HEK293 (cell line): Measurements from ENCODE around the gene SPATS1.

Experiments used
- EGR2 ChIP-seq: fragments of 450-650 bp; formaldehyde crosslinking; IDR thresholded peaks from 2 replicates; pipeline ENCODE4 v1.5.1; 2016; ENCODE audit warnings: low read depth, missing biosample characterization, missing genetic modification characterization
- FEZF1 ChIP-seq: fragments of 450-650 bp; formaldehyde crosslinking; IDR thresholded peaks from 2 replicates; pipeline ENCODE4 v1.5.1; 2016; ENCODE audit warnings: missing biosample characterization, missing genetic modification characterization
- GLI4 ChIP-seq: fragments of 450-650 bp; formaldehyde crosslinking; IDR thresholded peaks from 2 replicates; pipeline ENCODE4 v1.5.1; 2016; ENCODE audit warnings: missing biosample characterization, missing genetic modification characterization
- SCRT2 ChIP-seq: fragments of 450-650 bp; formaldehyde crosslinking; IDR thresholded peaks from 2 replicates; pipeline ENCODE4 v1.5.1; 2016; ENCODE audit warnings: missing biosample characterization, missing genetic modification characterization
- SP2 ChIP-seq: fragments of 450-650 bp; formaldehyde crosslinking; IDR thresholded peaks from 2 replicates; pipeline ENCODE4 v1.5.1; 2016; ENCODE audit warnings: missing biosample characterization, missing genetic modification characterization
- SP7 ChIP-seq: fragments of 450-650 bp; formaldehyde crosslinking; IDR thresholded peaks from 2 replicates; pipeline ENCODE4 v1.5.1; 2016; ENCODE audit warnings: missing biosample characterization, missing genetic modification characterization
- YY2 ChIP-seq: fragments of 450-650 bp; formaldehyde crosslinking; IDR thresholded peaks from 2 replicates; pipeline ENCODE4 v1.5.1; 2016; ENCODE audit warnings: missing biosample characterization, missing genetic modification characterization
- ZBTB20 ChIP-seq: fragments of 450-650 bp; formaldehyde crosslinking; IDR thresholded peaks from 2 replicates; pipeline ENCODE4 v1.5.1; 2016; ENCODE audit warnings: missing biosample characterization, missing genetic modification characterization
- ZFHX2 ChIP-seq: fragments of 450-650 bp; formaldehyde crosslinking; conservative IDR thresholded peaks from 2 replicates; pipeline ENCODE4 v1.5.1; 2016; ENCODE audit warnings: missing biosample characterization, missing genetic modification characterization
- ZFP3 ChIP-seq: fragments of 450-650 bp; formaldehyde crosslinking; IDR thresholded peaks from 2 replicates; pipeline ENCODE4 v1.5.1; 2016; ENCODE audit warnings: low read depth, missing biosample characterization, missing genetic modification characterization
- ZNF140 ChIP-seq: fragments of 450-650 bp; formaldehyde crosslinking; IDR thresholded peaks from 2 replicates; pipeline ENCODE4 v1.5.1; 2016; ENCODE audit warnings: missing biosample characterization, missing genetic modification characterization
- ZNF174 ChIP-seq: fragments of 450-650 bp; formaldehyde crosslinking; IDR thresholded peaks from 2 replicates; pipeline ENCODE4 v1.5.0; 2017; ENCODE audit warnings: missing biosample characterization, mild to moderate bottlenecking, missing genetic modification characterization
- ZNF175 ChIP-seq: fragments of 450-650 bp; formaldehyde crosslinking; IDR thresholded peaks from 2 replicates; pipeline ENCODE4 v1.5.1; 2016; ENCODE audit warnings: missing biosample characterization, missing genetic modification characterization
- ZNF221 ChIP-seq: fragments of 450-650 bp; formaldehyde crosslinking; IDR thresholded peaks from 2 replicates; pipeline ENCODE4 v1.5.1; 2017; ENCODE audit warnings: missing biosample characterization, missing genetic modification characterization, borderline replicate concordance
- ZNF292 ChIP-seq: fragments of 450-650 bp; formaldehyde crosslinking; IDR thresholded peaks from 2 replicates; pipeline ENCODE4 v1.5.1; 2016; ENCODE audit warnings: low read depth, missing biosample characterization, missing genetic modification characterization, borderline replicate concordance
- ZNF302 ChIP-seq: fragments of 450-650 bp; formaldehyde crosslinking; IDR thresholded peaks from 2 replicates; pipeline ENCODE4 v1.5.1; 2016; ENCODE audit warnings: missing biosample characterization, missing genetic modification characterization, low read depth
- ZNF335 ChIP-seq: fragments of 450-650 bp; formaldehyde crosslinking; conservative IDR thresholded peaks from 2 replicates; pipeline ENCODE4 v1.5.1; 2016; ENCODE audit warnings: missing biosample characterization, missing genetic modification characterization
- ZNF350 ChIP-seq: fragments of 450-650 bp; formaldehyde crosslinking; IDR thresholded peaks from 2 replicates; pipeline ENCODE4 v1.5.0; 2017; ENCODE audit warnings: missing biosample characterization, mild to moderate bottlenecking, missing genetic modification characterization
- ZNF426 ChIP-seq: fragments of 450-650 bp; formaldehyde crosslinking; IDR thresholded peaks from 2 replicates; pipeline ENCODE4 v1.5.1; 2017; ENCODE audit warnings: missing biosample characterization, missing genetic modification characterization, mild to moderate bottlenecking, inconsistent platforms, moderate library complexity
- ZNF660 ChIP-seq: fragments of 450-650 bp; IDR thresholded peaks from 2 replicates; pipeline ENCODE4 v1.5.1; 2018; ENCODE audit warnings: missing biosample characterization, mild to moderate bottlenecking, missing genetic modification characterization
- ZNF747 ChIP-seq: fragments of 450-650 bp; formaldehyde crosslinking; IDR thresholded peaks from 2 replicates; pipeline ENCODE4 v1.5.1; 2016; ENCODE audit warnings: missing biosample characterization, missing genetic modification characterization
- TF ChIP-seq, protein P1 (sequence below): fragments of 450-650 bp; formaldehyde crosslinking; IDR thresholded peaks from 2 replicates; pipeline ENCODE4 v1.5.1; 2016; ENCODE audit warnings: missing biosample characterization, missing genetic modification characterization
- TF ChIP-seq, protein P2 (sequence below): fragments of 450-650 bp; formaldehyde crosslinking; optimal IDR thresholded peaks from 2 replicates; pipeline ENCODE3; 2016; ENCODE audit warnings: missing biosample characterization, mild to moderate bottlenecking, missing genetic modification characterization
- TF ChIP-seq, protein P3 (sequence below): fragments of 450-650 bp; formaldehyde crosslinking; IDR thresholded peaks from 2 replicates; pipeline ENCODE4 v1.5.1; 2016; ENCODE audit warnings: missing biosample characterization, missing genetic modification characterization
- TF ChIP-seq, protein P4 (sequence below): fragments of 450-650 bp; formaldehyde crosslinking; IDR thresholded peaks from 2 replicates; pipeline ENCODE4 v1.5.1; 2016; ENCODE audit warnings: missing biosample characterization, missing genetic modification characterization
- TF ChIP-seq, protein P5 (sequence below): fragments of 450-650 bp; formaldehyde crosslinking; IDR thresholded peaks from 2 replicates; pipeline ENCODE4 v1.5.1; 2016; ENCODE audit warnings: missing biosample characterization, missing genetic modification characterization
- TF ChIP-seq, protein P6 (sequence below): fragments of 450-650 bp; formaldehyde crosslinking; IDR thresholded peaks from 2 replicates; pipeline ENCODE4 v1.5.1; 2016; ENCODE audit warnings: missing biosample characterization, missing genetic modification characterization

Gene SPATS1

DNA sequence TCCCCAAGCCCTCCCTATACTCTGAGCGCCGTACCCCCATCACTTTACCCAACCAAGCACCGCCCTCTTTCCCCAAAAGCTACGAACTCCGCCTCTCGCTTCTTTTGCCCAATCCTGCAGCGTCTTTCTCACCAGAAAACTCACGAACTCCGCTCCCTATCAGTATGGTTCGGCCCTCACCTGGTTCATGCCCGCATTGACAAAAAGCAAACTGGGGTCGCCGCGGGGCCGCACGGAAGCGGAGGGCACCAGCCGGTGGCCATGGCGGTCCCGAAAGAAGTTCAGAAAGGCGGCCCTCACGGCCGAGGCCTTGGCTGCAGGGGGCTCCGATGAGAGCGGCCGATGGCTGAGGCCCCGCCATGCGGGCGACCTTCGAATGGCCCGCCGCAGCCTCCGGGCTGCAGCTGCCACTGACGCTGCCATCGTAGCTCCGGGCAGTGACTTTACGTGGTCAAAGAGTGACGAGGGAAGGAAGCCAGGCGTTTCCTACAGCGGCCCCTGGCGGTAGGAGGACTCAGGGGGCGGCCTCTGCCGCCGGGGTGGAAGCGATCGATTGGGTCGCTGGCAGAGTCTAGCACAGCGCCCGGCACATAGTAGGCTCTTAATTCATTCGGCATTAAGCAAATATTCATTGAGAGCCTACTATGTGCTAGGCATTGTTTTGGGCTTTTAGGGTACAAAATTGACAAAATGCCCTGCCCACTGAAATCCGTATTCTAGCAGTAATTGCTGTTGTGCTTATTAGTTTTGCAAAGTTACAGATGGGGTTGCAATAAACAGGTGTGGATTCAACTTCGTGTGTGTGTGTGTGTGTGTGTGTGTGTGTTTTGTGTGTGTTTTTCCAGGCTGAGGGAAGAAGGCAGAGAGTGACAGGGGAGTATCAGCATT is 29.3 kb upstream of the SPATS1 start, which contains the start of gene AARS2 (continued):
- TF ChIP-seq, protein P1, sequence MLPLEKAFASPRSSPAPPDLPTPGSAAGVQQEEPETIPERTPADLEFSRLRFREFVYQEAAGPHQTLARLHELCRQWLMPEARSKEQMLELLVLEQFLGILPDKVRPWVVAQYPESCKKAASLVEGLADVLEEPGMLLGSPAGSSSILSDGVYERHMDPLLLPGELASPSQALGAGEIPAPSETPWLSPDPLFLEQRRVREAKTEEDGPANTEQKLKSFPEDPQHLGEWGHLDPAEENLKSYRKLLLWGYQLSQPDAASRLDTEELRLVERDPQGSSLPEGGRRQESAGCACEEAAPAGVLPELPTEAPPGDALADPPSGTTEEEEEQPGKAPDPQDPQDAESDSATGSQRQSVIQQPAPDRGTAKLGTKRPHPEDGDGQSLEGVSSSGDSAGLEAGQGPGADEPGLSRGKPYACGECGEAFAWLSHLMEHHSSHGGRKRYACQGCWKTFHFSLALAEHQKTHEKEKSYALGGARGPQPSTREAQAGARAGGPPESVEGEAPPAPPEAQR (tag by site-specific recombination): no peak
- peak; percentile 93 for TF ChIP-seq SP7 (tag by site-specific recombination)
- no peak; the same call in 1 of the 2 replicates for TF ChIP-seq SCRT2 (tag by site-specific recombination)
- 0 out of 2 replicates have a peak, but pooled peaks have one; percentile 35 for TF ChIP-seq FEZF1 (tag by site-specific recombination)
- TF ChIP-seq, protein P2, sequence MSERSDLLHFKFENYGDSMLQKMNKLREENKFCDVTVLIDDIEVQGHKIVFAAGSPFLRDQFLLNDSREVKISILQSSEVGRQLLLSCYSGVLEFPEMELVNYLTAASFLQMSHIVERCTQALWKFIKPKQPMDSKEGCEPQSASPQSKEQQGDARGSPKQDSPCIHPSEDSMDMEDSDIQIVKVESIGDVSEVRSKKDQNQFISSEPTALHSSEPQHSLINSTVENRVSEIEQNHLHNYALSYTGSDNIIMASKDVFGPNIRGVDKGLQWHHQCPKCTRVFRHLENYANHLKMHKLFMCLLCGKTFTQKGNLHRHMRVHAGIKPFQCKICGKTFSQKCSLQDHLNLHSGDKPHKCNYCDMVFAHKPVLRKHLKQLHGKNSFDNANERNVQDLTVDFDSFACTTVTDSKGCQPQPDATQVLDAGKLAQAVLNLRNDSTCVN (tag by site-specific recombination): peak; percentile 33
- peak; percentile 98 for TF ChIP-seq YY2 (tag by site-specific recombination)
- TF ChIP-seq ZFP3 (tag by site-specific recombination): no peak
- TF ChIP-seq, protein P3, sequence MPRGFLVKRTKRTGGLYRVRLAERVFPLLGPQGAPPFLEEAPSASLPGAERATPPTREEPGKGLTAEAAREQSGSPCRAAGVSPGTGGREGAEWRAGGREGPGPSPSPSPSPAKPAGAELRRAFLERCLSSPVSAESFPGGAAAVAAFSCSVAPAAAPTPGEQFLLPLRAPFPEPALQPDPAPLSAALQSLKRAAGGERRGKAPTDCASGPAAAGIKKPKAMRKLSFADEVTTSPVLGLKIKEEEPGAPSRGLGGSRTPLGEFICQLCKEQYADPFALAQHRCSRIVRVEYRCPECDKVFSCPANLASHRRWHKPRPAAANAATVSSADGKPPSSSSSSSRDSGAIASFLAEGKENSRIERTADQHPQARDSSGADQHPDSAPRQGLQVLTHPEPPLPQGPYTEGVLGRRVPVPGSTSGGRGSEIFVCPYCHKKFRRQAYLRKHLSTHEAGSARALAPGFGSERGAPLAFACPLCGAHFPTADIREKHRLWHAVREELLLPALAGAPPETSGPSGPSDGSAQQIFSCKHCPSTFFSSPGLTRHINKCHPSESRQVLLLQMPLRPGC (tag by site-specific recombination): peak; percentile 58
- TF ChIP-seq ZNF426: no peak
- no peak for TF ChIP-seq ZNF302
- TF ChIP-seq ZNF174 (tag by site-specific recombination): 0 out of 2 replicates have a peak, but pooled peaks have one; percentile 72
- TF ChIP-seq, protein P4, sequence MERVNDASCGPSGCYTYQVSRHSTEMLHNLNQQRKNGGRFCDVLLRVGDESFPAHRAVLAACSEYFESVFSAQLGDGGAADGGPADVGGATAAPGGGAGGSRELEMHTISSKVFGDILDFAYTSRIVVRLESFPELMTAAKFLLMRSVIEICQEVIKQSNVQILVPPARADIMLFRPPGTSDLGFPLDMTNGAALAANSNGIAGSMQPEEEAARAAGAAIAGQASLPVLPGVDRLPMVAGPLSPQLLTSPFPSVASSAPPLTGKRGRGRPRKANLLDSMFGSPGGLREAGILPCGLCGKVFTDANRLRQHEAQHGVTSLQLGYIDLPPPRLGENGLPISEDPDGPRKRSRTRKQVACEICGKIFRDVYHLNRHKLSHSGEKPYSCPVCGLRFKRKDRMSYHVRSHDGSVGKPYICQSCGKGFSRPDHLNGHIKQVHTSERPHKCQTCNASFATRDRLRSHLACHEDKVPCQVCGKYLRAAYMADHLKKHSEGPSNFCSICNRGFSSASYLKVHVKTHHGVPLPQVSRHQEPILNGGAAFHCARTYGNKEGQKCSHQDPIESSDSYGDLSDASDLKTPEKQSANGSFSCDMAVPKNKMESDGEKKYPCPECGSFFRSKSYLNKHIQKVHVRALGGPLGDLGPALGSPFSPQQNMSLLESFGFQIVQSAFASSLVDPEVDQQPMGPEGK (tag by site-specific recombination): peak; percentile 67; the same call in 1 of the 2 replicates
- peak; percentile 58; the same call in 1 of the 2 replicates for TF ChIP-seq ZBTB20 (tag by site-specific recombination)
- TF ChIP-seq, protein P5, sequence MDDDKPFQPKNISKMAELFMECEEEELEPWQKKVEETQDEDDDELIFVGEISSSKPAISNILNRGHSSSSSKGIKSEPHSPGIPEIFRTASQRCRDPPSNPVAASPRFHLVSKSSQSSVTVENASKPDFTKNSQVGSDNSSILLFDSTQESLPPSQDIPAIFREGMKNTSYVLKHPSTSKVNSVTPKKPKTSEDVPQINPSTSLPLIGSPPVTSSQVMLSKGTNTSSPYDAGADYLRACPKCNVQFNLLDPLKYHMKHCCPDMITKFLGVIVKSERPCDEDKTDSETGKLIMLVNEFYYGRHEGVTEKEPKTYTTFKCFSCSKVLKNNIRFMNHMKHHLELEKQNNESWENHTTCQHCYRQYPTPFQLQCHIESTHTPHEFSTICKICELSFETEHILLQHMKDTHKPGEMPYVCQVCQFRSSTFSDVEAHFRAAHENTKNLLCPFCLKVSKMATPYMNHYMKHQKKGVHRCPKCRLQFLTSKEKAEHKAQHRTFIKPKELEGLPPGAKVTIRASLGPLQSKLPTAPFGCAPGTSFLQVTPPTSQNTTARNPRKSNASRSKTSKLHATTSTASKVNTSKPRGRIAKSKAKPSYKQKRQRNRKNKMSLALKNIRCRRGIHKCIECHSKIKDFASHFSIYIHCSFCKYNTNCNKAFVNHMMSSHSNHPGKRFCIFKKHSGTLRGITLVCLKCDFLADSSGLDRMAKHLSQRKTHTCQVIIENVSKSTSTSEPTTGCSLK (tag by site-specific recombination): no peak
- peak; percentile 47 for TF ChIP-seq SP2 (tag by site-specific recombination)
- TF ChIP-seq GLI4 (tag by site-specific recombination): no peak; the same call in 1 of the 2 replicates
- TF ChIP-seq, protein P6, sequence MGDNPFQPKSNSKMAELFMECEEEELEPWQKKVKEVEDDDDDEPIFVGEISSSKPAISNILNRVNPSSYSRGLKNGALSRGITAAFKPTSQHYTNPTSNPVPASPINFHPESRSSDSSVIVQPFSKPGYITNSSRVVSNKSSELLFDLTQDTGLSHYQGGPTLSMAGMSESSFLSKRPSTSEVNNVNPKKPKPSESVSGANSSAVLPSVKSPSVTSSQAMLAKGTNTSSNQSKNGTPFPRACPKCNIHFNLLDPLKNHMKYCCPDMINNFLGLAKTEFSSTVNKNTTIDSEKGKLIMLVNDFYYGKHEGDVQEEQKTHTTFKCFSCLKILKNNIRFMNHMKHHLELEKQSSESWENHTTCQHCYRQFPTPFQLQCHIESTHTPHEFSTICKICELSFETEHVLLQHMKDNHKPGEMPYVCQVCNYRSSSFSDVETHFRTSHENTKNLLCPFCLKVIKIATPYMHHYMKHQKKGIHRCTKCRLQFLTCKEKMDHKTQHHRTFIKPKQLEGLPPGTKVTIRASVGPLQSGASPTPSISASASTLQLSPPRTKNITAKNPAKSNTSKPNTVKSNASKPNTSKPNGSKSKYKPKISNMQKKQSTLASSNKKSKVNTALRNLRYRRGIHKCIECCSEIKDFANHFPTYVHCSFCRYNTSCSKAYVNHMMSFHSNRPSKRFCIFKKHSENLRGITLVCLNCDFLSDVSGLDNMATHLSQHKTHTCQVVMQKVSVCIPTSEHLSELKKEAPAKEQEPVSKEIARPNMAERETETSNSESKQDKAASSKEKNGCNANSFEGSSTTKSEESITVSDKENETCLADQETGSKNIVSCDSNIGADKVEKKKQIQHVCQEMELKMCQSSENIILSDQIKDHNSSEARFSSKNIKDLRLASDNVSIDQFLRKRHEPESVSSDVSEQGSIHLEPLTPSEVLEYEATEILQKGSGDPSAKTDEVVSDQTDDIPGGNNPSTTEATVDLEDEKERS: no peak
- peak; percentile 46; the same call in 1 of the 2 replicates for TF ChIP-seq ZFHX2
- peak; percentile 81 for TF ChIP-seq ZNF335 (tag by site-specific recombination)
- TF ChIP-seq ZNF175 (tag by site-specific recombination): no peak
- TF ChIP-seq EGR2 (tag by site-specific recombination): peak; percentile 29; the same call in 1 of the 2 replicates
- no peak for TF ChIP-seq ZNF140 (tag by site-specific recombination)
- no peak for TF ChIP-seq ZNF747
- peak; percentile 97 for TF ChIP-seq ZNF660 (tag by site-specific recombination)
- peak; percentile 69 for TF ChIP-seq ZNF350 (tag by site-specific recombination)
- TF ChIP-seq ZNF221 (tag by site-specific recombination): 0 out of 2 replicates have a peak, but pooled peaks have one; percentile 75
- no peak for TF ChIP-seq ZNF292 (tag by site-specific recombination)
